Dermis lymphatic vessel endothelial cell (primary cell): Measurements from ENCODE around the gene OVOL3. TPM values are rescaled to one million over a fixed set of nuclear protein-coding genes. Genes with fewer than 3 reads are reported as not detected.

Experiments
- total RNA-seq: library from RNA; depleted of rRNA; stranded (reverse); fragments of >200 nt; gene quantifications from 2 replicates; pipeline ENCODE4 v1.2.1, GENCODE V29; 2014

The OVOL3 gene
- not detected in 2 replicates for total RNA-seq

DNA sequence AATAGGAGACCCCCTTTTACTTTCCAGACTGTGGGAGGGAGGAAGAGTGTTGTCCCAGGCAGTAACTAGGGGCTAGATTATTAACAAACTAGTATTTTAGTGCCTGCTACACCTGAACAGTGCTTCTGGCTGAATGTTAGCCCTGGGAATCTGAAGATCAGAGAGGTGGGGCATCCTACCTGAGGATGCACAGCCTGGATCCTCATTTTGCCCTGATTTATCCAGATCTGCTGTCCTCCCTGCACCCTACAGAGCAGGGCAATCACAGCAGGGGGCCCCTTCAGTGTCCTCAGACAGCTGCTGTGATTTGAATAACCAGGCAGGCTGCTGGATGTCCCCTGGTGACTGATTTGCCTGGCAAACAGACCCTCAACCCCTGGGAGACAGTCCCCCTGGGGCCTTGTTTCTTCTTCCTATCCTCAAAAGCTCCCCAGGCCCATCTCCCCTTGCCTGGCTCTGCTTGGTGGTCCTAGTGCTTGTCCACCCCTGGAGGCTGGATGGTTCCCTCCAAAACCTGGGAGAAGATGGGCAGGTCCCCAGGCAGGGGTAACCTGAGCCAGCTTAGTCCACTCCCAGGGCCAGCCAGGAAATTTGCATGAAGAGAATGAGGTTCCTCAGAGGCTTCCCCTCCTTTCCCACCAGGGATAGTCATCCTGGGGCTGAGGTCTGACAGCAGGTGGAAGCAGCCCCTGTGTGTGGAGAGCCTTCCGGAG, at the start of gene OVOL3:
TSS of gene OVOL3 (plus strand) at position 657 of the 713 bp plus-strand sequence. CDS start 60 bp downstream, outside the sequence.

GRCh38 chr19:36114721-36115452, 3.9 kb downstream of the OVOL3 start, which contains the start of gene POLR2I:
Gene POLR2I, minus strand, starts transcription at chr19:36114875. Its CDS starts 19 bp downstream, at chr19:36114856.

DNA sequence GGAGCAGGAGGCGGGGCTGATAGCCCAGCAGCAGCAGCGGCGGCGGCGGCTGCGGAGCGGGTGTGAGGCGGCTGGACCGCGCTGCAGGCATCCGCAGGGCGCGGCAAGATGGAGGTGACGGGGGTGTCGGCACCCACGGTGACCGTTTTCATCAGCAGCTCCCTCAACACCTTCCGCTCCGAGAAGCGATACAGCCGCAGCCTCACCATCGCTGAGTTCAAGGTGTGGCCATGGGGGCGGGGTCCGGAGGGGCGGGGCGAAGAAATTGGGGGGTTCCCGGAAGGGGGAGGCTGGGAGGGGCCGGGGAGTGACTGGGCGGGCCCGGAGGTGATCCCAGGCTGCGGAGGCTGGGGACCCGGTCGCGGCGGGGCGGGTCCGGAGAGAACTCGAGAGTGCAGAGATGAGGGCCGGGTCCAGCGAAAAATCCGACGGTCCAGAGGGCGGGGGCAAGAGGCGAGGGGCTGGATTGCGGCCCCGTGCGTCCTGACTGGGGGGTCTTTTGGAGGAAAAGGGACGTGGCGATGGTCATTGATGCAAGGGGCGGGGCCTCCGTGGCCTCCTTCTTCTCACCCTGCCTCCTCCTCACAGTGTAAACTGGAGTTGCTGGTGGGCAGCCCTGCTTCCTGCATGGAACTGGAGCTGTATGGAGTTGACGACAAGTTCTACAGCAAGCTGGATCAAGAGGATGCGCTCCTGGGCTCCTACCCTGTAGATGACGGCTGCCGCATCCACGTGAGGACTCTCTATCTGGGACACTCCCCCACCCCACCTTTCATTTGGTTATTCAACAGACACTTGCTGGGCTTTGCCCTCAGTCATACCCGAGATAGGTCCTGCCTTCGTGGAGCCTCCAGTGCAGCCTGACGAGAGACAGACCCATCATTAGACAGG, 4.8 kb downstream of the OVOL3 start, which contains the start of gene TBCB:
TSS of gene TBCB (plus strand) at position 16 of the 891 bp plus-strand sequence. CDS start at position 109, 93 bp downstream.

DNA sequence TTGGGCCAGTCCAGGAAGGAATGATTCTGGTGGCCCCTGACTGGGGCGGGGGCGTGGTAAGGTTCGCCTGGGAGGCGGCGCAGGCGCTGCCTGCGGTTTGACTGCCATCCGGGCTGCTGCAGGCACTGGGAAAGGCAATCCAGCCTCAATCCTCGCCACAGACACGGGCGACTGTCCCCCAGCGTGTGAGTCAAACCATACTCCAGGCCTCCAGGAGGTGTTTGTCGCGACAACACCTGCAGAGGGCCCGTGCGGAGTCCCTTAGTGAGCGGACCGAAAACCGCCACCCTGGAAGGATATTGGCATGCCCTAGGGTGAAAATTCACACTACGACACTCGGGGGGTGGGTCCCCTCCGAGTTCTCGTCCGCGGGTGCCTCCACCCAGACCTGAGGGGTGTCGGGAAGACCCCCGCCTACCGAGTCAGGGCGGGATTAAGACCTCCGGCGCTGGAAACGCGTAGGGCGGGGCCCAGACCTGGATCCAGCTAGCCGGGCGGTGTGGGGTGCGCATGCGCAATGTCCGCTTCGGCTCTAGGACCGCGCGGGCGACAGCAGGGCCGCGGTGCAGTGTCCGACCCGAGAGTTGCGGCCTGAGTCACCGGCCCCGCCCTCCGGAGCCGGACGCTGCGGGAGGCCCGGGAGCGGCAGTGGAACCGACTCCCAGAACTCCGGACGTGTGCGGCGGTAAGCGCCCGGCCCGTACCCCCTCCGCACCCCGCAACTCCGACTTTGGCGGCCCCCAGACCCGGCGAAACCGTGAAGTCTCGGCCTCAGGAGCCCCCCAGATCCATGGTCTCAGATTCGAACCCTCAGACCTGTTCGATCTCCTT, 28.7 kb downstream of the OVOL3 start, which contains the start of gene CAPNS1:
TSS of gene CAPNS1 (plus strand) at position 594 of the 831 bp plus-strand sequence. CDS start 946 bp downstream, outside the sequence.

DNA sequence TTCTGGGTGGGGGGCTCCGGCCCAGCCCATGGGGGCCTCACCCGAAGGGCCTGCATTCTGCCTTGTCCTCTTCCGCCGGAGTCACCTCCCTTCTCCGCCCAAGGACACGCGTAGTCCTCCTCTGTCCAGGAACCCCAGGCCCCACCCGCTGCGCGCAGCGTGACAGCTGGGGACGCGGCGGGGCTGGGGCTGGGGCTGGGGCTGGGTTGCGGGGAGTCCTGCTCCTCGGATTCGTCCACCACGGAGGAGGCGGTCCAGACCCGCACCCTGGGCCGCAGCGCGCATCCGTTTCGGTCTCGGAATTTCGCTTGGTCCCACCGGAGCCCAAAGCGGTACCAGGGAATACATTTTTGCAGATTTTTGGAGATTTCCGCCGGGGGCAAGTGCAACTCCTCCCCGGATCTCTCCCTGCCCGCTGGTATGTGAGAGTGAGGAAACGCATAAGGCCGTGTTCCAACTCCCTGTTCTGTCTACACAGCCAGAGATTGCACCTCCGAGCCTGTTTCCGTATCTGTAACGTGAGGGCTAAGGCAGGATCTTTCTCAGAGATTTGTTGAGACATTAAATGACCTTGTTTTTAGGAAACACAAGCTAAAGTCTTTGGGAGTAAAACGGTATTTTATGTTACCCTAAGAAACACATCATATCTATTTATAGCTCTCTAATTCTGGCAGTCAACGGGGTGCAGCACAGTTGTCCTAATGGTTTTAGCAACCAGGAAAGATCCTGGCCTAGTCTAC, 41.6 kb downstream of the OVOL3 start, which contains the start of gene COX7A1:
TSS of gene COX7A1 (minus strand) at position 96 of the 740 bp plus-strand sequence. CDS start at position 56, 40 bp downstream.

Other genes starting within 250 kb of the OVOL3 start
- 0.98 and 1.8 TPM in 2 replicates for gene APLP1, start 242.6 kb upstream of the OVOL3 start, total RNA-seq
- gene NFKBID, start 210.6 kb upstream of the OVOL3 start, total RNA-seq: 2.9 and 3.1 TPM in 2 replicates
- 0.17 and 0.54 TPM in 2 replicates for gene HCST, start 208.6 kb upstream of the OVOL3 start, total RNA-seq
- not detected in 2 replicates for gene TYROBP, start 202.8 kb upstream of the OVOL3 start, total RNA-seq
- gene LRFN3, start 174.8 kb upstream of the OVOL3 start, total RNA-seq: 1.2 and 1.7 TPM in 2 replicates
- 10.6 and 11.6 TPM in 2 replicates for gene SDHAF1, start 116.0 kb upstream of the OVOL3 start, total RNA-seq
- gene SYNE4, start 102.3 kb upstream of the OVOL3 start, total RNA-seq: under 0.01 TPM in 1 of 2 replicates, not detected in the other
- 5.0 and 8.3 TPM in 2 replicates for gene ALKBH6, start 96.9 kb upstream of the OVOL3 start, total RNA-seq
- gene CLIP3, start 78.3 kb upstream of the OVOL3 start, total RNA-seq: 2.3 and 2.8 TPM in 2 replicates
- gene THAP8, start 56.9 kb upstream of the OVOL3 start, total RNA-seq: 0.60 and 1.7 TPM in 2 replicates
- 0.60 and 0.98 TPM in 2 replicates for gene WDR62, start 56.2 kb upstream of the OVOL3 start, total RNA-seq
- 93.6 and 102 TPM in 2 replicates for gene POLR2I, start 3.7 kb downstream of the OVOL3 start, total RNA-seq
- gene TBCB, start 4.3 kb downstream of the OVOL3 start, total RNA-seq: 135 and 144 TPM in 2 replicates
- 419 and 451 TPM in 2 replicates for gene CAPNS1, start 28.9 kb downstream of the OVOL3 start, total RNA-seq
- 39.0 and 65.5 TPM in 2 replicates for gene COX7A1, start 41.3 kb downstream of the OVOL3 start, total RNA-seq
- gene ZNF565, start 103.5 kb downstream of the OVOL3 start, total RNA-seq: 3.0 TPM in 2 replicates
- gene ZNF146, start 104.0 kb downstream of the OVOL3 start, total RNA-seq: 63.4 and 99.4 TPM in 2 replicates